GM18498 (cell line): Measurements from ENCODE around the gene MAPK6.

Source experiments
- ATAC-seq: cut with Tn5 transposase; IDR thresholded peaks from one replicate; pipeline ENCODE4 v1.9.1; 2021; ENCODE audit warnings: mild to moderate bottlenecking, moderate library complexity; ENCODE audit not compliant: unreplicated experiment

Gene MAPK6

GRCh38 chr15:52010633-52011595 lies 8.1 kb upstream of the MAPK6 start:
- ATAC-seq, result no peak

- ATAC-seq, result no peak
Measured at GRCh38 chr15:52011711-52012144, 7.3 kb upstream of the MAPK6 start.

- no peak for ATAC-seq
Measured at GRCh38 chr15:52012210-52012609, 6.8 kb upstream of the MAPK6 start.

- ATAC-seq, result no peak
Measured at GRCh38 chr15:52013151-52013791, 5.7 kb upstream of the MAPK6 start.

GRCh38 chr15:52014616-52015015 lies 4.4 kb upstream of the MAPK6 start:
- no peak for ATAC-seq

GRCh38 chr15:52016316-52016715 lies 2.7 kb upstream of the MAPK6 start:
- ATAC-seq, result no peak

GRCh38 chr15:52018244-52018643 lies 775 bp upstream of the MAPK6 start:
- ATAC-seq, result no peak

GRCh38 chr15:52019394-52020220 lies 588 bp downstream of the MAPK6 start:
- peak; percentile 61 for ATAC-seq

GRCh38 chr15:52020221-52021085 lies 1.4 kb downstream of the MAPK6 start:
- ATAC-seq, result no peak

GRCh38 chr15:52021128-52021671 lies 2.2 kb downstream of the MAPK6 start:
- no peak for ATAC-seq

- no peak for ATAC-seq
Measured at GRCh38 chr15:52021892-52022540, 3.0 kb downstream of the MAPK6 start.

- no peak for ATAC-seq
Measured at GRCh38 chr15:52023169-52023922, 4.3 kb downstream of the MAPK6 start.

GRCh38 chr15:52028431-52029093 lies 9.5 kb downstream of the MAPK6 start:
- peak; percentile 65 for ATAC-seq

GRCh38 chr15:52030010-52030409 lies 11.0 kb downstream of the MAPK6 start:
- no peak for ATAC-seq

GRCh38 chr15:52031556-52031955 lies 12.5 kb downstream of the MAPK6 start:
- no peak for ATAC-seq

- no peak for ATAC-seq
Measured at GRCh38 chr15:52037889-52038505, 19.0 kb downstream of the MAPK6 start.

- no peak for ATAC-seq
Measured at GRCh38 chr15:52039925-52040781, 21.1 kb downstream of the MAPK6 start.
